GM12874 (cell line): Measurements from ENCODE around the gene AADACL3.

ENCODE experiments used
- CTCF ChIP-seq: IDR thresholded peaks from 2 replicates; pipeline ENCODE4 v1.5.1; 2011; ENCODE audit warnings: low read depth, mild to moderate bottlenecking, control low read depth, low read length, moderate library complexity; ENCODE audit not compliant: insufficient read depth

The AADACL3 gene

GRCh38 chr1:12715896-12716437 is at the start of gene AADACL3:
TSS of gene AADACL3 (plus strand) at chr1:12716110. CDS start at chr1:12716177, 67 bp downstream.
- TF ChIP-seq CTCF, result no peak

- TF ChIP-seq CTCF, result no peak
These were observed 49.7 kb upstream of the AADACL3 start for GRCh38 chr1:12666141-12666735.

- no peak for TF ChIP-seq CTCF
These were observed 46.3 kb upstream of the AADACL3 start for GRCh38 chr1:12669529-12670068.

GRCh38 chr1:12674358-12674757 is 41.6 kb upstream of the AADACL3 start:
- no peak for TF ChIP-seq CTCF

GRCh38 chr1:12677565-12677964 is 38.3 kb upstream of the AADACL3 start:
- TF ChIP-seq CTCF, result no peak

- TF ChIP-seq CTCF, result no peak
These were observed 37.6 kb upstream of the AADACL3 start for GRCh38 chr1:12678350-12678749.

- TF ChIP-seq CTCF, result no peak
These were observed 37.1 kb upstream of the AADACL3 start for GRCh38 chr1:12678820-12679219.
